ENCODE data around the gene USP49. TPM values are rescaled to one million over a fixed set of nuclear protein-coding genes. Genes with fewer than 3 reads are reported as not detected.

The USP49 gene
- polyA plus RNA-seq, 1 of the 3 experiments (the other 2 are of a cell fraction): 2.4 TPM

DNA sequence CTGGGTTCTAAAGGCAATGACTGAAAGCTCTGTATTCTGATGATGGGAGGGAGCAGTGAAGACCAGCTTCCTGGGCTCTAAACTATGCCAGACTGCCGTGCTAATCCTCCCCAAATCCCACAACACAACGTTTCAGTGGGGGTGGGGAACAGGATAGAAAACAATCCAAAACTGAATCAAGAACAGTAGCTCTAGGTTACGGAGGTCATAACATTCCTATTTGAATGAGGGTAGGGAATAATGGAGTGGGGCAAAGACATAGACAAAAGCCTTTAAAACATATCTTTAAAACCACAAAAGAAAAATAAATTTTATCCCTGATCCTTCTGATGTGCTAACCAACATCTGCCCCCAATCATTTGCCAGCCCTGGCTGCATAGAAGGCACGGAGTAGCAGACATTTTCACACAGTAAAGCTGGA lies 7.8 kb downstream of the USP49 start (continued):
- TF ChIP-seq, protein P1, sequence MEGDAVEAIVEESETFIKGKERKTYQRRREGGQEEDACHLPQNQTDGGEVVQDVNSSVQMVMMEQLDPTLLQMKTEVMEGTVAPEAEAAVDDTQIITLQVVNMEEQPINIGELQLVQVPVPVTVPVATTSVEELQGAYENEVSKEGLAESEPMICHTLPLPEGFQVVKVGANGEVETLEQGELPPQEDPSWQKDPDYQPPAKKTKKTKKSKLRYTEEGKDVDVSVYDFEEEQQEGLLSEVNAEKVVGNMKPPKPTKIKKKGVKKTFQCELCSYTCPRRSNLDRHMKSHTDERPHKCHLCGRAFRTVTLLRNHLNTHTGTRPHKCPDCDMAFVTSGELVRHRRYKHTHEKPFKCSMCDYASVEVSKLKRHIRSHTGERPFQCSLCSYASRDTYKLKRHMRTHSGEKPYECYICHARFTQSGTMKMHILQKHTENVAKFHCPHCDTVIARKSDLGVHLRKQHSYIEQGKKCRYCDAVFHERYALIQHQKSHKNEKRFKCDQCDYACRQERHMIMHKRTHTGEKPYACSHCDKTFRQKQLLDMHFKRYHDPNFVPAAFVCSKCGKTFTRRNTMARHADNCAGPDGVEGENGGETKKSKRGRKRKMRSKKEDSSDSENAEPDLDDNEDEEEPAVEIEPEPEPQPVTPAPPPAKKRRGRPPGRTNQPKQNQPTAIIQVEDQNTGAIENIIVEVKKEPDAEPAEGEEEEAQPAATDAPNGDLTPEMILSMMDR (IDR thresholded peaks at IDR 0.05): no peak
- TF ChIP-seq, protein P2, sequence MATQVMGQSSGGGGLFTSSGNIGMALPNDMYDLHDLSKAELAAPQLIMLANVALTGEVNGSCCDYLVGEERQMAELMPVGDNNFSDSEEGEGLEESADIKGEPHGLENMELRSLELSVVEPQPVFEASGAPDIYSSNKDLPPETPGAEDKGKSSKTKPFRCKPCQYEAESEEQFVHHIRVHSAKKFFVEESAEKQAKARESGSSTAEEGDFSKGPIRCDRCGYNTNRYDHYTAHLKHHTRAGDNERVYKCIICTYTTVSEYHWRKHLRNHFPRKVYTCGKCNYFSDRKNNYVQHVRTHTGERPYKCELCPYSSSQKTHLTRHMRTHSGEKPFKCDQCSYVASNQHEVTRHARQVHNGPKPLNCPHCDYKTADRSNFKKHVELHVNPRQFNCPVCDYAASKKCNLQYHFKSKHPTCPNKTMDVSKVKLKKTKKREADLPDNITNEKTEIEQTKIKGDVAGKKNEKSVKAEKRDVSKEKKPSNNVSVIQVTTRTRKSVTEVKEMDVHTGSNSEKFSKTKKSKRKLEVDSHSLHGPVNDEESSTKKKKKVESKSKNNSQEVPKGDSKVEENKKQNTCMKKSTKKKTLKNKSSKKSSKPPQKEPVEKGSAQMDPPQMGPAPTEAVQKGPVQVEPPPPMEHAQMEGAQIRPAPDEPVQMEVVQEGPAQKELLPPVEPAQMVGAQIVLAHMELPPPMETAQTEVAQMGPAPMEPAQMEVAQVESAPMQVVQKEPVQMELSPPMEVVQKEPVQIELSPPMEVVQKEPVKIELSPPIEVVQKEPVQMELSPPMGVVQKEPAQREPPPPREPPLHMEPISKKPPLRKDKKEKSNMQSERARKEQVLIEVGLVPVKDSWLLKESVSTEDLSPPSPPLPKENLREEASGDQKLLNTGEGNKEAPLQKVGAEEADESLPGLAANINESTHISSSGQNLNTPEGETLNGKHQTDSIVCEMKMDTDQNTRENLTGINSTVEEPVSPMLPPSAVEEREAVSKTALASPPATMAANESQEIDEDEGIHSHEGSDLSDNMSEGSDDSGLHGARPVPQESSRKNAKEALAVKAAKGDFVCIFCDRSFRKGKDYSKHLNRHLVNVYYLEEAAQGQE (IDR thresholded peaks at IDR 0.05; ENCODE audit: low read depth, low read length): no peak
- TF ChIP-seq, protein P3, sequence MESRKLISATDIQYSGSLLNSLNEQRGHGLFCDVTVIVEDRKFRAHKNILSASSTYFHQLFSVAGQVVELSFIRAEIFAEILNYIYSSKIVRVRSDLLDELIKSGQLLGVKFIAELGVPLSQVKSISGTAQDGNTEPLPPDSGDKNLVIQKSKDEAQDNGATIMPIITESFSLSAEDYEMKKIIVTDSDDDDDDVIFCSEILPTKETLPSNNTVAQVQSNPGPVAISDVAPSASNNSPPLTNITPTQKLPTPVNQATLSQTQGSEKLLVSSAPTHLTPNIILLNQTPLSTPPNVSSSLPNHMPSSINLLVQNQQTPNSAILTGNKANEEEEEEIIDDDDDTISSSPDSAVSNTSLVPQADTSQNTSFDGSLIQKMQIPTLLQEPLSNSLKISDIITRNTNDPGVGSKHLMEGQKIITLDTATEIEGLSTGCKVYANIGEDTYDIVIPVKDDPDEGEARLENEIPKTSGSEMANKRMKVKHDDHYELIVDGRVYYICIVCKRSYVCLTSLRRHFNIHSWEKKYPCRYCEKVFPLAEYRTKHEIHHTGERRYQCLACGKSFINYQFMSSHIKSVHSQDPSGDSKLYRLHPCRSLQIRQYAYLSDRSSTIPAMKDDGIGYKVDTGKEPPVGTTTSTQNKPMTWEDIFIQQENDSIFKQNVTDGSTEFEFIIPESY (IDR thresholded peaks at IDR 0.05; ENCODE audit: borderline replicate concordance, low read depth): no peak

DNA sequence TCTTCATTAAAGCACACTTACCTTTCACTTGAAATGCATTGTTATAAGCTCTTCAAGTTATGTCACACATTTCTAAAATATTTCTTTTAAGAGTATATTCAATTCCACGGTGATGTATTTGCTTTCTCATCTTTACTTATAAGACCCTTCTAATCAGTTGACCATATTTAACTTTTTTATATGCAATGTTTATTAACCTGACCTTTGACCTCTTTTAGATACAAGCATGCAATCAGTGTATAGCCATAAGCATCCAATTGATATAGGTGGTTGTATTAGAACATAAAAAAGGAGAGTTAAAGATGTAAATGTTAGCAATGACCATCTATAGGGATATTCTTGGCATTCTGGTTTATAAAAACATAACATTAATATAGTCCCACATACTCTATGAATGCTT lies 9.2 kb downstream of the USP49 start:
- Histone ChIP-seq H3K9me2 (no peaks in the 10 kb centered on the region), H3F3A (replicated peaks; ENCODE audit: insufficient read depth) (no peaks in the 10 kb centered on the region), H3K4me3 (ENCODE audit: low read depth in 2 of 2, low read length in 1 of 2) (no peak overlapping the region), H3K36me3 (replicated peaks in 1 of 2; ENCODE audit: control insufficient read depth in 1 of 2, insufficient read depth in 2 of 2, low read length in 1 of 2) (peaks cover 0 to under 1% of the 10 kb centered on the region in 2 experiments), H2AFZ (ENCODE audit: low read depth) (no peak overlapping the region), H3K9ac (no peak overlapping the region), H3K4me1 (ENCODE audit: control insufficient read depth in 1 of 2, insufficient read depth in 2 of 2, low read depth in 1 of 2, low read length in 1 of 2) (peaks cover 0 to 4% of the 10 kb centered on the region in 2 experiments; a peak in 1 of 4 replicates), H4K20me1 (ENCODE audit: insufficient read depth) (no peaks in the 10 kb centered on the region), H3K27ac (ENCODE audit: low read depth in 2 of 2, low read length in 1 of 2) (no peak overlapping the region), H3K27me3 (ENCODE audit: insufficient read depth) (no peaks in the 10 kb centered on the region), H3K4me2 (no peak overlapping the region), H3K9me3 (no peaks in the 10 kb centered on the region), H3K79me2 (ENCODE audit: insufficient read depth) (no peaks in the 10 kb centered on the region)
- WGBS (ENCODE audit: low lambda C conversion rate): 98% methylated on average over 1 of the region's 1 CpG
- ChIA-PET CTCF (interaction anchor here (1.7 kb wide), 1 partner anchor 39 kb away, joined by 4 read pairs; no protein-coding TSS in a partner anchor), POLR2A (no interaction called here)
- DNase-seq: no peak
- TF ChIP-seq, protein P4, sequence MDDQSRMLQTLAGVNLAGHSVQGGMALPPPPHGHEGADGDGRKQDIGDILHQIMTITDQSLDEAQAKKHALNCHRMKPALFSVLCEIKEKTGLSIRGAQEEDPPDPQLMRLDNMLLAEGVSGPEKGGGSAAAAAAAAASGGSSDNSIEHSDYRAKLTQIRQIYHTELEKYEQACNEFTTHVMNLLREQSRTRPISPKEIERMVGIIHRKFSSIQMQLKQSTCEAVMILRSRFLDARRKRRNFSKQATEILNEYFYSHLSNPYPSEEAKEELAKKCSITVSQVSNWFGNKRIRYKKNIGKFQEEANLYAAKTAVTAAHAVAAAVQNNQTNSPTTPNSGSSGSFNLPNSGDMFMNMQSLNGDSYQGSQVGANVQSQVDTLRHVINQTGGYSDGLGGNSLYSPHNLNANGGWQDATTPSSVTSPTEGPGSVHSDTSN (IDR thresholded peaks at IDR 0.05): no peak
- TF ChIP-seq, protein P5, sequence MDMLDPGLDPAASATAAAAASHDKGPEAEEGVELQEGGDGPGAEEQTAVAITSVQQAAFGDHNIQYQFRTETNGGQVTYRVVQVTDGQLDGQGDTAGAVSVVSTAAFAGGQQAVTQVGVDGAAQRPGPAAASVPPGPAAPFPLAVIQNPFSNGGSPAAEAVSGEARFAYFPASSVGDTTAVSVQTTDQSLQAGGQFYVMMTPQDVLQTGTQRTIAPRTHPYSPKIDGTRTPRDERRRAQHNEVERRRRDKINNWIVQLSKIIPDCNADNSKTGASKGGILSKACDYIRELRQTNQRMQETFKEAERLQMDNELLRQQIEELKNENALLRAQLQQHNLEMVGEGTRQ (IDR thresholded peaks at IDR 0.05; ENCODE audit: borderline replicate concordance, low read depth, low read length): no peak
- TF ChIP-seq, protein P1 (IDR thresholded peaks at IDR 0.05): no peak
- TF ChIP-seq RAD21 (IDR thresholded peaks at IDR 0.05; ENCODE audit: low read length) (no peak), RFX5 (IDR thresholded peaks at IDR 0.05; ENCODE audit: low read length) (no peak), FOXJ3 (CRISPR knock-in tag; IDR thresholded peaks at IDR 0.05) (no peak), TAF1 (IDR thresholded peaks at IDR 0.05; ENCODE audit: borderline replicate concordance, low read depth, low read length) (no peak), SIN3A (IDR thresholded peaks at IDR 0.05; ENCODE audit: borderline replicate concordance, low read depth, low read length) (no peak), MEF2A (IDR thresholded peaks at IDR 0.05; ENCODE audit: borderline replicate concordance, low read depth) (no peak), CHD2 (IDR thresholded peaks at IDR 0.05; ENCODE audit: low read length, partially characterized antibody) (no peak), FOSL2 (IDR thresholded peaks at IDR 0.05; ENCODE audit: borderline replicate concordance, low read depth) (no peak)
- TF ChIP-seq, protein P3 (IDR thresholded peaks at IDR 0.05; ENCODE audit: borderline replicate concordance, low read depth): no peak
